Measurements from ENCODE around the gene SPRYD3.
"Not testable (repeated sequence)": the region's sequence is repeated elsewhere in the genome, so short reads cannot be mapped to it uniquely, and the experiment has no call there.

SPRYD3 gene

DNA sequence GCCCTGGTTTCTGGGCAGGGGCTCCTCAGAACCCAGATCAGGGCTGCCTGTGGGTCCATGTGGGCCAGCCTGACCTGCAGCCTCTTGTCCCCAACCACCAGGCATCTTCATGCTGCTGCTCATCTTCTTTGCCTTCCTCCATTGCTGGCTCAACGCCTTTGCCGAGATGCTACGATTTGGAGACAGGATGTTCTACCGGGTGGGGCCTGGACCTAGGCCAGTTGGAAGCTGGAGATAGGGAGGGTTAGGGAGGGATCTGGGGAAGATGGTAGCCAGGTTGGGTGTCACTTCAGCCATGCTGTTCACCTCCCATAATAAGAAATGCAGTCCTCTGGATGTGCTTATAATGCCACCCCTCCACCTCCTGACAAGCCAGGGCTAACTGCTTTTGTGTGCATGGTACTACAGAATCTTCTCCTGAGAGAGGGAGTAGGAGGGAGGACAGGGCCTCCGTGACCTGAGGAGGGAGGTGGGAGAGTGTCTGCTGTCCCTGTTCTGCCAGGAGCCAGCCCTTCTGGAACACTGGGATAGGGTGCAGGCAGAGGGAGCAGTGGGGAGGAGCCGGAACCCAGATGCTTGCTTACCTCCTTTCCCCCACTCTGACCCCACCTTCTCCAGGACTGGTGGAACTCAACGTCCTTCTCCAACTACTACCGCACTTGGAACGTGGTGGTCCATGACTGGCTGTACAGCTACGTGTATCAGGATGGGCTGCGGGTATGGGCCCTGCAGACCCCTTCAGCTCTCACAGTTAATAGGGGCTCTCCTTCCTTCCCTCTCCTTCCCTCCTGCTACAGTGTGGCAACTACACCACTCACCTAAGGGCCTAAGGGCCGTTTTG is 41.7 kb upstream of the SPRYD3 start:
- TF ChIP-seq, protein P1, sequence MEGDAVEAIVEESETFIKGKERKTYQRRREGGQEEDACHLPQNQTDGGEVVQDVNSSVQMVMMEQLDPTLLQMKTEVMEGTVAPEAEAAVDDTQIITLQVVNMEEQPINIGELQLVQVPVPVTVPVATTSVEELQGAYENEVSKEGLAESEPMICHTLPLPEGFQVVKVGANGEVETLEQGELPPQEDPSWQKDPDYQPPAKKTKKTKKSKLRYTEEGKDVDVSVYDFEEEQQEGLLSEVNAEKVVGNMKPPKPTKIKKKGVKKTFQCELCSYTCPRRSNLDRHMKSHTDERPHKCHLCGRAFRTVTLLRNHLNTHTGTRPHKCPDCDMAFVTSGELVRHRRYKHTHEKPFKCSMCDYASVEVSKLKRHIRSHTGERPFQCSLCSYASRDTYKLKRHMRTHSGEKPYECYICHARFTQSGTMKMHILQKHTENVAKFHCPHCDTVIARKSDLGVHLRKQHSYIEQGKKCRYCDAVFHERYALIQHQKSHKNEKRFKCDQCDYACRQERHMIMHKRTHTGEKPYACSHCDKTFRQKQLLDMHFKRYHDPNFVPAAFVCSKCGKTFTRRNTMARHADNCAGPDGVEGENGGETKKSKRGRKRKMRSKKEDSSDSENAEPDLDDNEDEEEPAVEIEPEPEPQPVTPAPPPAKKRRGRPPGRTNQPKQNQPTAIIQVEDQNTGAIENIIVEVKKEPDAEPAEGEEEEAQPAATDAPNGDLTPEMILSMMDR (IDR thresholded peaks at IDR 0.05; ENCODE audit: borderline replicate concordance, control extremely low read depth, extremely low read depth, insufficient read depth, missing control alignments): no peak
- in situ Hi-C loops (cut with MboI; ENCODE audit: low sequenced_read_pairs, unreplicated experiment): no loop called here
- peak; percentile 11 for DNase-seq (ENCODE audit: low spot score)

GRCh38 chr12:53118751-53119300 is 39.6 kb upstream of the SPRYD3 start:
- TF ChIP-seq, protein P1 (IDR thresholded peaks at IDR 0.05; ENCODE audit: borderline replicate concordance, control extremely low read depth, extremely low read depth, insufficient read depth, missing control alignments): no peak
- in situ Hi-C loops (cut with MboI; ENCODE audit: low sequenced_read_pairs, unreplicated experiment): no loop called here
- no peak for DNase-seq (ENCODE audit: low spot score)

DNA sequence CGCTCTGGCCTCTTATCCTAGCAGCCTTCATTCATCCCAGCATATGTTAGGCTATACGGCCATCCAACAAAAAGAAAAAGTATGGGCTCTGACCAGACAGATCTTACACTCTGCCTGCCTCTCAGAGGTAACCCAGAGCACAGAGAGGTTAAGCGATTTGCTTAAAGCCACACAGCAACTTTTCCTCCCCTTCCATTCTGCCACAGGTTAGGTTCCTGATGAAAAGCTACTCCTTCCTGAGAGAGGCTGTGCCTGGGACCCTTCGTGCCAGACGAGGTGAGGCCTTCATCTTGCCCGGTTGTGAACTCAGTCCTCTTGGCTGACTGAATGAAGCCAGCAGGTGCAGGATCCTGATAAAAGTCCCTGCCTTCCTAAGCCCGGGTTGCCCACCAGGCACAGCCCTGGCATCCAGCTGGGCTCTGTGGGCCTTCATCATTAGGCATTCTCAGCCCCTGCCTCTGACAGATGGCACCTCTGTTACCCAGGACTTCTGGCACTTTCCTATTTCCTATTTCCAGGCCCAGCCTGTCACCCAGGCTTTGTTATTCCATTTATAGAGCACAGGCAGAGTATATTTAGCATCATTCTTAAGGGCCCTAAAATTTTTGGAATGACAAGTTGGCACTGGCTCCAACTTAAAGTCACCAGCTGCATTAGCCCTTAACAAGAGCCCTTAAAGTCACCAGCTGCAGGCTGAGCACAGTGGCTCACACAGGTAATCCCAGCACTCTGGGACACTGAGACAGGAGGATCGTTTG is 36.9 kb upstream of the SPRYD3 start:
- TF ChIP-seq, protein P1 (IDR thresholded peaks at IDR 0.05; ENCODE audit: borderline replicate concordance, control extremely low read depth, extremely low read depth, insufficient read depth, missing control alignments): no peak
- in situ Hi-C loops (cut with MboI; ENCODE audit: low sequenced_read_pairs, unreplicated experiment): no loop called here
- no peak for DNase-seq (ENCODE audit: low spot score)

DNA sequence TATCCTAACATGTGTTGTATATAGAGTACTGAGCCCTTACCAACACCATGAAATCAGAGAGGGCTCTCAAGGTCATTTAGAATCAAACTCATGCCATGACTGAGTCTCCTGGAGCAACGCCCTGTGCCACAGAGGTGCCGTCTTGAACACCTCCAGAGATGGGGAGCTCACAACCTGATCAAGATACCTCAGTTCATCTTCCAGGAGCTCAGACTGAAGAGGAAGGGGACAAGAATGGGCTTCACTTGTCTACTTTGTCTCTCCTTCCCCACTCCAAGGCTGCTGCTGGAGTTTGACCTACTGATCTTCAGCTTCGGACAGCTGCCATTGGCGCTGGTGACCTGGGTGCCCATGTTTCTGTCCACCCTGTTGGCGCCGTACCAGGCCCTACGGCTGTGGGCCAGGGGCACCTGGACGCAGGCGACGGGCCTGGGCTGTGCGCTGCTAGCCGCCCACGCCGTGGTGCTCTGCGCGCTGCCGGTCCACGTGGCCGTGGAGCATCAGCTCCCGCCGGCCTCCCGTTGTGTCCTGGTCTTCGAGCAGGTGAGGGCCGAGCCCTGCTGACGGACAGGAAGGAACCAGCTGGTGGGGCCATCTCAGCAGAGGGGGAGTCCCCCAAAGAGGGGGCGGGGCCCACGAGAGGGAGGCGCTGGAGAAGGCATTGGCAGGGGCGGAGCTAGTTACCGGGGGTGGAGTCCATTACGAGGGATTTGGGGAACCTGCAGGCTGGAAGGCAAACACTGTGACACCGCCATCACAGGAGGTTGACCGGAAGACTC is 36.1 kb upstream of the SPRYD3 start:
- DNase-seq (ENCODE audit: low spot score): peak; percentile 41
- in situ Hi-C loops (cut with MboI; ENCODE audit: low sequenced_read_pairs, unreplicated experiment): no loop called here
- TF ChIP-seq, protein P1 (IDR thresholded peaks at IDR 0.05; ENCODE audit: borderline replicate concordance, control extremely low read depth, extremely low read depth, insufficient read depth, missing control alignments): no peak

DNA sequence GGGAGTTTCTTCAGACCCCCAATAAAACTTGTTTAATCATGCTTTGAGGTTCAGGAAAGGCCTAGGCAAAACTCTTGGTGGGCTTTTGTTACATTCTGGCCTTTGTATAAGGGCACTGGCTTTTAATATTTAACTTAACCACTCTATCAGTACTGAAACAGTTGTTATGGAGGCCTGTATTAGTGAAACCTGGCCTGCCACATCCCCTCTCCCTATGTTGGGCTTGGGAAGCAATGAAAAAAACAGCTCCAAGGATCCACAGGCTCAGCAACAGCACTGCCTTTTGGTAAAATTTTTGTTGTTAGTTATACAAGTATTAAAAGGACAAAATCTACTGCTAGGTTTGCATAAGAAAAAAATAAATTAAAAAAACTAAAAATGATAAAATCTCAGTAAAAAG is 34.8 kb upstream of the SPRYD3 start:
- in situ Hi-C loops (cut with MboI; ENCODE audit: low sequenced_read_pairs, unreplicated experiment): no loop called here
- TF ChIP-seq, protein P1 (IDR thresholded peaks at IDR 0.05; ENCODE audit: borderline replicate concordance, control extremely low read depth, extremely low read depth, insufficient read depth, missing control alignments): no peak
- DNase-seq (ENCODE audit: low spot score): no peak

GRCh38 chr12:53113136-53113705 is 34.0 kb upstream of the SPRYD3 start:
- no peak for DNase-seq (ENCODE audit: low spot score)
- TF ChIP-seq, protein P1 (IDR thresholded peaks at IDR 0.05; ENCODE audit: borderline replicate concordance, control extremely low read depth, extremely low read depth, insufficient read depth, missing control alignments): no peak
- in situ Hi-C loops (cut with MboI; ENCODE audit: low sequenced_read_pairs, unreplicated experiment): no loop called here

- in situ Hi-C loops (cut with MboI; ENCODE audit: low sequenced_read_pairs, unreplicated experiment): not testable (repeated sequence)
These were observed 33.2 kb upstream of the SPRYD3 start for GRCh38 chr12:53112431-53112830.

More at GRCh38 chr12:53112431-53112830, 33.2 kb upstream of the SPRYD3 start:
- DNase-seq (ENCODE audit: low spot score): not testable (repeated sequence)
